Cortex of kidney (tissue), 1 donor: Measurements from ENCODE around the gene KDELR3.

ENCODE experiments used
- DNase-seq: peaks from one replicate; lab custom pipeline; 2025; lab: John Stamatoyannopoulos, UW

The KDELR3 gene

GRCh38 chr22:38467904-38468442 is at the start of gene KDELR3:
KDELR3 (plus strand) TSS chr22:38468096; CDS start chr22:38468234, 138 bp downstream.
- DNase-seq, result no peak

- DNase-seq, result no peak
Measured at GRCh38 chr22:38418589-38418988, 49.3 kb upstream of the KDELR3 start.

GRCh38 chr22:38419121-38419857 is 48.6 kb upstream of the KDELR3 start:
- DNase-seq, result no peak

DNA sequence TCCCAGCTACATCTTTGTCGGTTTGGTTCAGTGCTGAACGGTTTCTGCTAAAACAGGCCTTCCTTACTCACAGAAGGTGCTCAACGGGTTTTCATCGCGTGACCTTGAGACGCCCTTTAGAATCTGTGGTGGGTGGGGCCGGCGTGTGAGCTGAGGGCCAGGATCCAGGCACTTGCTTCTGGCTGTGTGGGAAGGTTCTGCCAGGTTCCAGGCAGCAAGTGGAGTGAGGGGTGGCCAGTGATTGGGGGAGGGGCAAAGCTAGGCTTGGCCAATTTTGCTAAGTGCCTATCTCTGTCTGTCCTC is 48.1 kb upstream of the KDELR3 start:
- DNase-seq, result no peak

GRCh38 chr22:38420734-38421133 is 47.2 kb upstream of the KDELR3 start:
- DNase-seq, result no peak

GRCh38 chr22:38422611-38423511 is 45.0 kb upstream of the KDELR3 start:
- no peak for DNase-seq

DNA sequence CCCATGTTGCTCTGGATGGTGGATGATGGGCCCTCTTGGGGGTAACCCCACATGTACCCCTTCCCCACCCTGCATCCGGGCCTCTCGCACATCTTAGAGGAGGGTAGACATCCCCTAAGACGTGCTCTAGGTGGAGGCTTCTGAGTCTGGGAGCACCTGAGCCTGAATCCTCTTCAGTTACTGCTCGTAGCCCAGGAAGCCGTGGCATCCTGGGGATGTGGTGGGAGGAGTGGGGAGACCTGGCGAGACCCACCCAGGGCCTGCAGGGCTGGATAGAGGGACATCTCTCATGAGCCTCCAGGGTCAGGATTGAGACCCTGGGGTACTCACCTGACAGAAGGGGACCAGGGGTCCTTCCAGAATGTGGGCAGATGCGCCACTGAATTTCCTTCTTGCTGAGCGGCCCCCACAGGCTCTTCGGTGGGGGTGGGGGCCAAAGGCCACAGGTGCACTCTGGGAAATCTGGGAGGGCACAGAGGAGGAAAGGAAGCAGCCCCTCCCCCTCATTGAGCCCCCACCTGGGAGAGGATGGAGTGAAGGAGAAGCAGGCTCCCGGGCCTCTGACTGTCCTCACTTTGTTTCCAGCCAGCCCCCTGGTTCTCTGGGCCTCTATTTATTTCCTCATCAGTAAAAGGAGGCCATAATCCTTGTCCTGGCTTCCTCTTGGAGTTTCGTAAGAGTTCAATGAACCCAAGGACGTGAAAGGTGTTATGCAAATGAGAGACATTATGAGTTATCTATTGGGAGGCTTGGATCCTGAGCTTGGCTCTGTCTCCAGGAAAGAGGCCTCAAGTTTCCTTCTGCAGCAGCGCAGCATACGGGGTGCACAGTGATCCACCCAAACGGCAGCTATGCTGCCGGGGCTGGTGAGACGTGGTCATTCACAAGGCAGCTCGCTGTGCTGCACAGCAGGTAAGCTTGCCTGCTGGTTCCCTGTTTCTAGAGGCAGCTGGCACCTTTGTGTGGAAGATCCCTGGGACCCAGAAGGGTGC is 44.1 kb upstream of the KDELR3 start:
- DNase-seq, result no peak

GRCh38 chr22:38424525-38425080 is 43.3 kb upstream of the KDELR3 start:
- no peak for DNase-seq

GRCh38 chr22:38426628-38427027 is 41.3 kb upstream of the KDELR3 start:
- DNase-seq, result no peak

- no peak for DNase-seq
Measured at GRCh38 chr22:38427465-38427864, 40.4 kb upstream of the KDELR3 start.

DNA sequence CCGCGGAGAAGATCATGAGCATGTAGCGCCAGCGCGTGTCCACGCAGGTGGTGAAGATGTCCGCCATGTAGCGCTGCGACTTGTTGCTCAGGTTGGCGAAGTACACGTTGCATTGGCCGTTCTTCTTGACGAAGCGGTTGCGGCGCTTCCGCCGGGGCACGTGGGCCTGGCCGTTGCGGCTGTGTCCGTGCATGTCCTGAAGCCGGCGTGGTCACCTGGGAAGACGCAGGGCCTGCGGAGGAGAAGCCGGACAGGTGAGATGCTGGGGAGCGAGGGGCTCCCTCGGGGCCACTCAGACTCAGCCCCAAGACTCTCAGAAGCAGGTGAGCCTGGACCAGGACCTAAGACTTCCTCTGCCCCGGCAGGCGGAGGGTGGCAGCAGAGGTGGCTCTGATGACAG is 40.0 kb upstream of the KDELR3 start:
- no peak for DNase-seq

- no peak for DNase-seq
Measured at GRCh38 chr22:38428714-38429113, 39.2 kb upstream of the KDELR3 start.

- DNase-seq, result no peak
Measured at GRCh38 chr22:38429499-38430068, 38.3 kb upstream of the KDELR3 start.

GRCh38 chr22:38431266-38432010 is 36.5 kb upstream of the KDELR3 start:
- no peak for DNase-seq

GRCh38 chr22:38432264-38432663 is 35.6 kb upstream of the KDELR3 start:
- DNase-seq, result no peak

DNA sequence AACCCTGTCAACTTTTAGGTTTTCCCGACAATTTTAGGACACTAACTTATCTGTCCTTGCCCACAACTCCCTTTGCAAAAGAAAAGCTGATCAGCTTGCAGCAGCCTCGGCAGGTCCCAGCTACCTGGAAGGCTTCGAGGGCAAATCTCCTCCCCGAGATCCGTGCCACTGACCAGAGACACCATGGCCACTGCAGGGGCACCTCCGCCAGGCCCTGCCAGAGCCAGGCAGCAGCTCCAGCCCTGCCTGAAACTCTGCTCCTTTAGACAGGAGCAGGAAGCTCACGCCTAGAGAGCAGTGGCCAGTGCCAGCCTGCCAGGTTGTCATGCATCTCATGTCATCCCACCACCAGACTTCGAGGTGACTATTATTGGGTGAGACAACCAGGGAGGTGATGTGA is 34.0 kb upstream of the KDELR3 start:
- no peak for DNase-seq

- DNase-seq, result no peak
Measured at GRCh38 chr22:38435010-38435409, 32.9 kb upstream of the KDELR3 start.

- DNase-seq, result no peak
Measured at GRCh38 chr22:38435965-38436364, 31.9 kb upstream of the KDELR3 start.

DNA sequence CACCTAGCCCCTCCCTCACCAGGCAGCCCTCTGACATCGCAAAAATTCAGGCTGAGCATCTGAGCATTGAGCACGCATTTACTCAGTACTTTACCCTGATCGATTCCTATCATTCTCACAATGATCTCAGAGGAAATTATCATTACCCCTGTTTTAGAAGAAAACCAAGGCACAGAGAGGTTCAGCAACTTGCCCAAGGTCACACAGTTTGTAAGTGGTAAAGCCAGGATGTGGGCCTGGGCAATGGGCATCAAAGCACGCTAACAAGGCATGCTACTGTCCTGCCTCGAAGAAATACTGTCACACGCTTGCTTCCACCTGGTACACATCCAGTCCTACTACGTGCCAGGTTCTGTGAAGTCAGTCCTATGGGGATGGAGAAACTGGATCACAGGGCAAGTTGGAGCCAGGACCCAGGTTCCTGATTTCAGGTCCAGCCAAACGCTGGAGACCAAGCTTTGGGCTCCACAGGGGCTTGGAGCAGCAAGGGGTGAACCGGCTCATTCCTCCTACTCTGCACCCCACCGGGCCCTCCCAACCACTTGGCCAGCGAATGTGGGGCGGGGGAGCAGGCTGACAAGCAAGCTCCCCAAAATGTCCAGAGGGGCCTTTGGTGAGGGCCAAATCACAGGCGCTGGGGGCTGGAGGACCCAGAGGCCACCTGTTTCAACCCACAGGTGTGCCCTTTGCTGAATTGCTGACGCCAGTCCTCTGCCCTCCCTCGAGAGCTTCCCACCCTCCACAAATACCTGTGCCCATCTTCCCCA is 31.1 kb upstream of the KDELR3 start:
- DNase-seq, result no peak

GRCh38 chr22:38437416-38437815 is 30.5 kb upstream of the KDELR3 start:
- DNase-seq, result no peak
